Heart left ventricle (tissue), 13 donors: ENCODE data around the gene SLC22A23.

Experiments used
- CTCF ChIP-seq, 12 donors: fragments of 200-600 bp; sonication (generic) in 4 of 12; IDR thresholded peaks; one replicate each; pipeline versions ENCODE4 v1.5.0 to v1.8.0; 2018 to 2022; ENCODE audit warnings: antibody characterized with exemption in 12 of 12, mild to moderate bottlenecking in 5 of 12
- POLR2A ChIP-seq, 2 donors: fragments of 450-650 bp; IDR thresholded peaks; one replicate each; pipeline ENCODE4 v1.6.1; 2017; ENCODE audit warnings: antibody characterized with exemption in 2 of 2, mild to moderate bottlenecking in 2 of 2, moderate library complexity in 2 of 2
- donor health status: ischemic (EF 13 %, LVEDD 7.1; RV severe dilation, severe dysfunction).
- donor health status: DM: no; HTN: yes; CAD: no.
- donor health status: DM: no; HTN: no; CAD: no.
- donor health status: ischemic (EF 25% LVEDD 6.9; RV normal size, moderate dysfunction).
- donor health status: ischemic (EF 25% LVEDD 5.7; RV mildly dilated, moderate dysfunction).
- donor health status: ischemic (EF 35%, LVEDD 5.7; RV mildly dilated, moderate dysfunction).
- donor health status: nonischemic (EF 11% LVEDD 7.7; RV severe dilation, severe dysfunction).
- donor health status: DM: yes; HTN: yes; CAD: no.
- donor health status: PGD.
- donor health status: ischemic (EF 29% LVEDD 5.4; RV normal size, mild dysfunction).
- donor health status: nonischemic (EF 23%, LVEDD 6.1; RV moderate dilation, normal function).

GRCh38 chr6:3281631-3282475 lies 175.0 kb downstream of the SLC22A23 start:
- TF ChIP-seq POLR2A (IDR thresholded peaks at IDR 0.05) = no peak
- TF ChIP-seq CTCF (IDR thresholded peaks at IDR 0.05) = no peak
